Hematopoietic multipotent progenitor cell (in vitro differentiated cells): Measurements from ENCODE around the gene ELK4. TPM values are rescaled to one million over a fixed set of nuclear protein-coding genes. Genes with fewer than 3 reads are reported as not detected.

ENCODE experiments used
- DNase-seq, 3 donors: peaks; one replicate each; pipeline ENCODE4 v3.0.0-alpha.2; 2011 to 2015; ENCODE audit warnings: low read depth in 2 of 3, low spot score in 2 of 3
- total RNA-seq: library from RNA; depleted of rRNA; stranded (reverse); fragments of >200 nt; gene quantifications from one replicate; pipeline ENCODE4 v1.2.3, GENCODE V29; 2012

The ELK4 gene
- total RNA-seq, 1 donor, result 11.6 TPM

GRCh38 chr1:205598841-205599668, 32.8 kb downstream of the ELK4 start:
- no peak for DNase-seq

- no peak for DNase-seq
Observed at GRCh38 chr1:205597691-205598314, 34.0 kb downstream of the ELK4 start.

- DNase-seq, result no peak
Observed at GRCh38 chr1:205596876-205597275, 34.9 kb downstream of the ELK4 start.

- no peak for DNase-seq
Observed at GRCh38 chr1:205595861-205596260, 36.0 kb downstream of the ELK4 start.

GRCh38 chr1:205595435-205595834, 36.4 kb downstream of the ELK4 start:
- no peak for DNase-seq

GRCh38 chr1:205594846-205595245, 37.0 kb downstream of the ELK4 start:
- DNase-seq, result no peak

GRCh38 chr1:205593967-205594366, 37.8 kb downstream of the ELK4 start:
- DNase-seq, result no peak

- DNase-seq, result peak in 1 of 3 donors; percentile 60
Observed at GRCh38 chr1:205593532-205593931, 38.3 kb downstream of the ELK4 start.

- DNase-seq, result no peak
Observed at GRCh38 chr1:205592443-205593003, 39.3 kb downstream of the ELK4 start.

- peak; percentile 78 to 85 (median 81) for DNase-seq
Observed at GRCh38 chr1:205591522-205592351, 40.1 kb downstream of the ELK4 start.

GRCh38 chr1:205590777-205591513, 40.9 kb downstream of the ELK4 start:
- no peak for DNase-seq

GRCh38 chr1:205590457-205590768, 41.4 kb downstream of the ELK4 start:
- no peak for DNase-seq

GRCh38 chr1:205589618-205590456, 42.0 kb downstream of the ELK4 start:
- no peak for DNase-seq

- DNase-seq, result no peak
Observed at GRCh38 chr1:205589046-205589445, 42.8 kb downstream of the ELK4 start.

- DNase-seq, result peak in 2 of 3 donors; percentile 70 to 72
Observed at GRCh38 chr1:205588636-205589035, 43.2 kb downstream of the ELK4 start.

- DNase-seq, result no peak
Observed at GRCh38 chr1:205587581-205587980, 44.2 kb downstream of the ELK4 start.

- no peak for DNase-seq
Observed at GRCh38 chr1:205585835-205586785, 45.7 kb downstream of the ELK4 start.

- DNase-seq, result no peak
Observed at GRCh38 chr1:205585169-205585834, 46.5 kb downstream of the ELK4 start.
